K562 (cell line): ENCODE results near the gene HEXIM1. TPM values are rescaled to one million over a fixed set of nuclear protein-coding genes. Genes with fewer than 3 reads are reported as not detected.

ENCODE experiments used
- CHD2 ChIP-seq: IDR thresholded peaks from 2 replicates; pipeline ENCODE4 v1.6.1; 2011; ENCODE audit warnings: low read depth, low read length
- ESRRB ChIP-seq: fragments of 250-450 bp; sonication (Bioruptor Pico); IDR thresholded peaks from 2 replicates; pipeline ENCODE4 v1.5.0; 2020; ENCODE audit warnings: mild to moderate bottlenecking, moderate library complexity, borderline replicate concordance
- MAFG ChIP-seq: fragments of 450-650 bp; conservative IDR thresholded peaks from 2 replicates; pipeline ENCODE4 v1.6.1; 2016; ENCODE audit warnings: missing genetic modification characterization, missing compliant biosample characterization
- MTA3 ChIP-seq: fragments of 450-650 bp; formaldehyde crosslinking; IDR thresholded peaks from 2 replicates; pipeline ENCODE4 v1.6.1; 2017; ENCODE audit warnings: mild to moderate bottlenecking, borderline replicate concordance
- NFRKB ChIP-seq: fragments of 450-650 bp; IDR thresholded peaks from 2 replicates; pipeline ENCODE4 v1.6.1; 2016; ENCODE audit warnings: low read depth
- PML ChIP-seq: IDR thresholded peaks from 2 replicates; pipeline ENCODE4 v1.6.1; 2012; ENCODE audit warnings: low read length, inconsistent platforms
- POLR2AphosphoS5 ChIP-seq: IDR thresholded peaks from 2 replicates; pipeline ENCODE4 v1.6.1; 2011; ENCODE audit warnings: mild to moderate bottlenecking, low read depth, low read length, moderate library complexity; ENCODE audit not compliant: control insufficient read depth, insufficient read depth
- RBM25 ChIP-seq: fragments of 200-400 bp; formaldehyde crosslinking; IDR thresholded peaks from 2 replicates; pipeline ENCODE4 v1.6.1; 2018; ENCODE audit warnings: low read length, low read depth, moderate library complexity; ENCODE audit not compliant: severe bottlenecking
- RBM34 ChIP-seq: fragments of 200-400 bp; formaldehyde crosslinking; IDR thresholded peaks from 2 replicates; pipeline ENCODE4 v1.6.1; 2018; ENCODE audit warnings: low read length, borderline replicate concordance; ENCODE audit not compliant: insufficient read depth
- SMARCC2 ChIP-seq: fragments of 450-650 bp; IDR thresholded peaks from 2 replicates; pipeline ENCODE4 v1.6.1; 2017; ENCODE audit warnings: antibody characterized with exemption, moderate library complexity, mild to moderate bottlenecking, low read depth
- STAT5B ChIP-seq: fragments of 250-450 bp; sonication (Bioruptor Pico); IDR thresholded peaks from 2 replicates; pipeline ENCODE4 v1.8.0; 2021; ENCODE audit warnings: mild to moderate bottlenecking, inconsistent platforms
- ZNF184 ChIP-seq: sonication (generic); formaldehyde crosslinking; IDR thresholded peaks from 2 replicates; pipeline ENCODE4 v1.5.0; 2020; ENCODE audit warnings: missing genetic modification reagents
- ZNF24 ChIP-seq: fragments of 450-650 bp; IDR thresholded peaks from 2 replicates; pipeline ENCODE4 v1.6.1; 2016
- polyA plus RNA-seq, 8 experiments: library from polyadenylated mRNA; depleted of rRNA in 4 of 8; stranded (reverse) in 5 of 8; unstranded in 3 of 8; fragments of >200 nt; fragmentation: Nextera tagmentation in 2 of 8; fragmentation: Illumina TruSeq in 1 of 8; extraction: Ambion mirVana in 2 of 8; extraction: Trizol in 1 of 8; gene quantifications; 2 replicates each; pipeline versions ENCODE4 v1.2.1 to v1.2.3, GENCODE V29; 2011 to 2014; ENCODE audit warnings: inconsistent platforms in 1 of 8, missing spikeins in 1 of 8
- total RNA-seq, 7 experiments: library from RNA; depleted of rRNA in 6 of 7; stranded (reverse); fragments of >200 nt in 6 of 7; fragmentation: Illumina TruSeq in 2 of 7; extraction: Trizol in 2 of 7; gene quantifications; 2 replicates each; pipeline versions ENCODE4 v1.2.1 to v1.2.3, GENCODE V29; 2011 to 2021; ENCODE audit warnings: low replicate concordance in 1 of 7
- TF ChIP-seq, protein P1 (sequence below): fragments of 450-650 bp; IDR thresholded peaks from 2 replicates; pipeline ENCODE4 v1.7.1; 2018; ENCODE audit warnings: mild to moderate bottlenecking, low read depth; ENCODE audit not compliant: partially characterized antibody
- TF ChIP-seq, protein P2 (sequence below): fragments of 250-450 bp; sonication (Bioruptor Pico); IDR thresholded peaks from 2 replicates; pipeline ENCODE4 v1.6.1; 2021; ENCODE audit warnings: mild to moderate bottlenecking
- TF ChIP-seq, protein P3 (sequence below): sonication (generic); formaldehyde crosslinking; IDR thresholded peaks from 2 replicates; pipeline ENCODE4 v1.8.0; 2023; ENCODE audit warnings: mild to moderate bottlenecking, missing genetic modification reagents
- TF ChIP-seq, protein P4 (sequence below): sonication (generic); formaldehyde crosslinking; IDR thresholded peaks from 2 replicates; pipeline ENCODE4 v1.8.1; 2022; ENCODE audit warnings: missing genetic modification reagents
- TF ChIP-seq, protein P5 (sequence below): sonication (generic); formaldehyde crosslinking; IDR thresholded peaks from 2 replicates; pipeline ENCODE4 v1.8.1; 2023; ENCODE audit warnings: mild to moderate bottlenecking, missing genetic modification reagents, moderate library complexity

HEXIM1 gene
- total and polyA plus RNA-seq, 9 of the 15 experiments (the other 6 are each of a cell fraction or from before 2014, with no cell fraction given): 1.4 to 28.3 (median 9.1) TPM

DNA sequence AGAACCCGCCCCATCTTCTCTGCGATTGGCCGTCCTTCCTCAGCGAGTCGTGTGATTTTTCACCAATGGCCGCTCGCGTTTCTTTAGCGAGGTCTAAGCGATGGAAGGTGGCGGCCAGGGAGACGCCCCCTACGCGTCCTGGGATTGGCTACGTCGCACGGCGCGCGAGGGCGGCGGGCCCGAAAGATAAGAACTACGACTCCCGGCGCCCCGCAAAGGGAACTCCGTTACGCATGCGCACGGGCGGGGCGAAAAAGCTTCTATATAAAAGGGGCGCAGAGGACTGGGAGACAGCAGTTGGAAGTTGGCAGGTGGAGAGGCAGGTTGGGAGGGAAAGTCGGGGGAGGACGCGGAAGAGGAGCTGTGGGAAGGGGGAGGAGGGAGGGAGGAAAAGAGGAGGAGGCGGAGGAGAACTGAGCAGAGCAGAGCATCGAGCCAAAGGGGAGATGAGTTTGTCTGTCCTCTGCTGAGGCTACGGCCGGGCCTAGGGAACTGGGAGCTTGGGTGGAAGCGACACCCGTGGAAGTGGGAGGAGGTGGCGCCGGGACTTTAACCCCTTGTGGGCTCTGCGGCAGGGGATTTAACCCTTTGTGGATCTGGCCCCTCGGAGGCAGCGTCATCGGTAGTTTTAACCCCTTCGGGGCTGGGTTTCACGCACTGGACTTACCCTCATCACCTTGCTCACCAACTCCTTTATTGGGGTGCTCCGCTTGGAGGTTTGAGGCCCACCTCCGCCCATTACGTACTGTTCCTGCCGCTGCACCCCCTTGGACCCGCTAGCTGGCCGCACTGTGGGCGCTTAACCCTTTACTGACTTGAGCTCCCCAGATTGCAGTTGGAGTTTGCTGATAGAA lies at the start of gene HEXIM1 (continued):
- TF ChIP-seq, protein P1, sequence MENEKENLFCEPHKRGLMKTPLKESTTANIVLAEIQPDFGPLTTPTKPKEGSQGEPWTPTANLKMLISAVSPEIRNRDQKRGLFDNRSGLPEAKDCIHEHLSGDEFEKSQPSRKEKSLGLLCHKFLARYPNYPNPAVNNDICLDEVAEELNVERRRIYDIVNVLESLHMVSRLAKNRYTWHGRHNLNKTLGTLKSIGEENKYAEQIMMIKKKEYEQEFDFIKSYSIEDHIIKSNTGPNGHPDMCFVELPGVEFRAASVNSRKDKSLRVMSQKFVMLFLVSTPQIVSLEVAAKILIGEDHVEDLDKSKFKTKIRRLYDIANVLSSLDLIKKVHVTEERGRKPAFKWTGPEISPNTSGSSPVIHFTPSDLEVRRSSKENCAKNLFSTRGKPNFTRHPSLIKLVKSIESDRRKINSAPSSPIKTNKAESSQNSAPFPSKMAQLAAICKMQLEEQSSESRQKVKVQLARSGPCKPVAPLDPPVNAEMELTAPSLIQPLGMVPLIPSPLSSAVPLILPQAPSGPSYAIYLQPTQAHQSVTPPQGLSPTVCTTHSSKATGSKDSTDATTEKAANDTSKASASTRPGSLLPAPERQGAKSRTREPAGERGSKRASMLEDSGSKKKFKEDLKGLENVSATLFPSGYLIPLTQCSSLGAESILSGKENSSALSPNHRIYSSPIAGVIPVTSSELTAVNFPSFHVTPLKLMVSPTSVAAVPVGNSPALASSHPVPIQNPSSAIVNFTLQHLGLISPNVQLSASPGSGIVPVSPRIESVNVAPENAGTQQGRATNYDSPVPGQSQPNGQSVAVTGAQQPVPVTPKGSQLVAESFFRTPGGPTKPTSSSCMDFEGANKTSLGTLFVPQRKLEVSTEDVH: peak; percentile 82
- TF ChIP-seq POLR2AphosphoS5 (peak; percentile 100), ZNF24 (peak; percentile 15; the same call in 1 of the 2 replicates), PML (peak; percentile 98), CHD2 (no peak), STAT5B (no peak), MTA3 (peak; percentile 99), ZNF184 (CRISPR knock-in tag) (no peak), RBM34 (no peak), SMARCC2 (no peak; the same call in 1 of the 2 replicates), MAFG (tag) (no peak), RBM25 (no peak), ESRRB (CRISPR knock-in tag) (peak; percentile 89), NFRKB (peak; percentile 84)
- TF ChIP-seq, protein P2, sequence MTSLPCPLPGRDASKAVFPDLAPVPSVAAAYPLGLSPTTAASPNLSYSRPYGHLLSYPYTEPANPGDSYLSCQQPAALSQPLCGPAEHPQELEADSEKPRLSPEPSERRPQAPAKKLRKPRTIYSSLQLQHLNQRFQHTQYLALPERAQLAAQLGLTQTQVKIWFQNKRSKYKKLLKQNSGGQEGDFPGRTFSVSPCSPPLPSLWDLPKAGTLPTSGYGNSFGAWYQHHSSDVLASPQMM: no peak
- TF ChIP-seq, protein P3, sequence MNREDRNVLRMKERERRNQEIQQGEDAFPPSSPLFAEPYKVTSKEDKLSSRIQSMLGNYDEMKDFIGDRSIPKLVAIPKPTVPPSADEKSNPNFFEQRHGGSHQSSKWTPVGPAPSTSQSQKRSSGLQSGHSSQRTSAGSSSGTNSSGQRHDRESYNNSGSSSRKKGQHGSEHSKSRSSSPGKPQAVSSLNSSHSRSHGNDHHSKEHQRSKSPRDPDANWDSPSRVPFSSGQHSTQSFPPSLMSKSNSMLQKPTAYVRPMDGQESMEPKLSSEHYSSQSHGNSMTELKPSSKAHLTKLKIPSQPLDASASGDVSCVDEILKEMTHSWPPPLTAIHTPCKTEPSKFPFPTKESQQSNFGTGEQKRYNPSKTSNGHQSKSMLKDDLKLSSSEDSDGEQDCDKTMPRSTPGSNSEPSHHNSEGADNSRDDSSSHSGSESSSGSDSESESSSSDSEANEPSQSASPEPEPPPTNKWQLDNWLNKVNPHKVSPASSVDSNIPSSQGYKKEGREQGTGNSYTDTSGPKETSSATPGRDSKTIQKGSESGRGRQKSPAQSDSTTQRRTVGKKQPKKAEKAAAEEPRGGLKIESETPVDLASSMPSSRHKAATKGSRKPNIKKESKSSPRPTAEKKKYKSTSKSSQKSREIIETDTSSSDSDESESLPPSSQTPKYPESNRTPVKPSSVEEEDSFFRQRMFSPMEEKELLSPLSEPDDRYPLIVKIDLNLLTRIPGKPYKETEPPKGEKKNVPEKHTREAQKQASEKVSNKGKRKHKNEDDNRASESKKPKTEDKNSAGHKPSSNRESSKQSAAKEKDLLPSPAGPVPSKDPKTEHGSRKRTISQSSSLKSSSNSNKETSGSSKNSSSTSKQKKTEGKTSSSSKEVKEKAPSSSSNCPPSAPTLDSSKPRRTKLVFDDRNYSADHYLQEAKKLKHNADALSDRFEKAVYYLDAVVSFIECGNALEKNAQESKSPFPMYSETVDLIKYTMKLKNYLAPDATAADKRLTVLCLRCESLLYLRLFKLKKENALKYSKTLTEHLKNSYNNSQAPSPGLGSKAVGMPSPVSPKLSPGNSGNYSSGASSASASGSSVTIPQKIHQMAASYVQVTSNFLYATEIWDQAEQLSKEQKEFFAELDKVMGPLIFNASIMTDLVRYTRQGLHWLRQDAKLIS (CRISPR knock-in tag): peak; percentile 89
- TF ChIP-seq, protein P4, sequence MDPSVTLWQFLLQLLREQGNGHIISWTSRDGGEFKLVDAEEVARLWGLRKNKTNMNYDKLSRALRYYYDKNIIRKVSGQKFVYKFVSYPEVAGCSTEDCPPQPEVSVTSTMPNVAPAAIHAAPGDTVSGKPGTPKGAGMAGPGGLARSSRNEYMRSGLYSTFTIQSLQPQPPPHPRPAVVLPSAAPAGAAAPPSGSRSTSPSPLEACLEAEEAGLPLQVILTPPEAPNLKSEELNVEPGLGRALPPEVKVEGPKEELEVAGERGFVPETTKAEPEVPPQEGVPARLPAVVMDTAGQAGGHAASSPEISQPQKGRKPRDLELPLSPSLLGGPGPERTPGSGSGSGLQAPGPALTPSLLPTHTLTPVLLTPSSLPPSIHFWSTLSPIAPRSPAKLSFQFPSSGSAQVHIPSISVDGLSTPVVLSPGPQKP (CRISPR knock-in tag): no peak
- TF ChIP-seq, protein P5, sequence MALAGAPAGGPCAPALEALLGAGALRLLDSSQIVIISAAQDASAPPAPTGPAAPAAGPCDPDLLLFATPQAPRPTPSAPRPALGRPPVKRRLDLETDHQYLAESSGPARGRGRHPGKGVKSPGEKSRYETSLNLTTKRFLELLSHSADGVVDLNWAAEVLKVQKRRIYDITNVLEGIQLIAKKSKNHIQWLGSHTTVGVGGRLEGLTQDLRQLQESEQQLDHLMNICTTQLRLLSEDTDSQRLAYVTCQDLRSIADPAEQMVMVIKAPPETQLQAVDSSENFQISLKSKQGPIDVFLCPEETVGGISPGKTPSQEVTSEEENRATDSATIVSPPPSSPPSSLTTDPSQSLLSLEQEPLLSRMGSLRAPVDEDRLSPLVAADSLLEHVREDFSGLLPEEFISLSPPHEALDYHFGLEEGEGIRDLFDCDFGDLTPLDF (CRISPR knock-in tag): no peak; the same call in none of the 2 replicates
